Activated CD4-positive, alpha-beta T cell treated with anti-CD3 and anti-CD28 coated beads, Interleukin-2, amount 10 ng/mL, durations not matched to agents 7 days and 5 days (primary cell): Measurements from ENCODE around the gene GSX1. TPM values are rescaled to one million over a fixed set of nuclear protein-coding genes. Genes with fewer than 3 reads are reported as not detected.
"Not testable (repeated sequence)": the region's sequence is repeated elsewhere in the genome, so short reads cannot be mapped to it uniquely, and the experiment has no call there.

Experiments used
- CTCF ChIA-PET: fragments of 350-600 bp; sonication (Branson Sonifier 250); formaldehyde crosslinking; loops from one replicate; lab custom pipeline; 2021; ENCODE audit warnings: antibody characterized with exemption; lab: Charles Lee
- POLR2A ChIA-PET: fragments of 350-600 bp; sonication (Branson Sonifier 250); formaldehyde crosslinking; loops from one replicate; lab custom pipeline; 2021; ENCODE audit warnings: antibody characterized with exemption; lab: Charles Lee
- DNase-seq: peaks from one replicate; pipeline ENCODE4 v3.0.0-alpha.2; 2020
- H3K27ac Mint-ChIP-seq: one replicate; pipeline ENCODE4 v1.8.0; 2021; ENCODE audit warnings: mild to moderate bottlenecking, moderate library complexity, mixed read lengths
- H3K27me3 Mint-ChIP-seq: one replicate; pipeline ENCODE4 v1.8.0; 2021; ENCODE audit warnings: mixed read lengths
- H3K36me3 Mint-ChIP-seq: one replicate; pipeline ENCODE4 v1.8.0; 2021; ENCODE audit warnings: low read depth, mixed read lengths
- H3K4me1 Mint-ChIP-seq: one replicate; pipeline ENCODE4 v1.8.0; 2021; ENCODE audit warnings: mixed read lengths
- H3K4me3 Mint-ChIP-seq: one replicate; pipeline ENCODE4 v1.8.0; 2021; ENCODE audit warnings: mild to moderate bottlenecking, moderate library complexity, mixed read lengths
- H3K9me3 Mint-ChIP-seq: one replicate; pipeline ENCODE4 v1.8.0; 2021; ENCODE audit warnings: mixed read lengths
- total RNA-seq, 2 experiments: library from RNA; stranded (reverse); gene quantifications; one replicate each; pipeline ENCODE4 v1.2.3, GENCODE V29; 2021

The GSX1 gene
- total RNA-seq, 2 experiments from 2014 or later = not detected

DNA sequence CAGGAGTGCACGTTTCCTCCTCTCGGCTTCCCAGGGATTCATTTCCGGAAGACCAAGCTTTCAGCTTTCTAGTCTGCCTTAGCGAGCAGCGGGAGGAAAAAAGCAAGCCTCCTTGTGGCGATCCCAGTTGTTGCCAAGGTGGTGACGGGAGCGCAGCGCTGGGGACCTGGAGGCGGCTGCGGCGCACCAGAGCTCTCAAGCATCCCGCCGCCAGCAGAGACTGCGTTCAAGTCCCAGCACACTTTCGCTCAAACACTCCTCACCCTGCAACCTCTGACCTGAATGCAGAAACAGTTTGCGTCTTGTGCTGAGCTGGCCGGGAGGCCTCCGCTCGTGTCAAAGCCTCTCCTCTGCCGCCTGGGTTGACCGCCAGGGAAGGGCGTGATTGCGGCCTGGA is 4.9 kb downstream of the GSX1 start:
- H3K27me3 Mint-ChIP-seq = peaks cover 83% of the 10 kb centered on the region
- CTCF ChIA-PET = interaction anchor here (1.2 to 1.6 kb wide), 2 partner anchors 156 to 435 kb away, joined by 4 to 5 read pairs; no protein-coding TSS in a partner anchor
- DNase-seq = no peak
- H3K4me1 Mint-ChIP-seq = peaks cover 3% of the 10 kb centered on the region
- no peaks in the 10 kb centered on the region for H3K36me3 Mint-ChIP-seq
- no peaks in the 10 kb centered on the region for H3K9me3 Mint-ChIP-seq
- POLR2A ChIA-PET = no interaction called here
- no peak overlapping the region for H3K4me3 Mint-ChIP-seq
- H3K27ac Mint-ChIP-seq = no peak overlapping the region

DNA sequence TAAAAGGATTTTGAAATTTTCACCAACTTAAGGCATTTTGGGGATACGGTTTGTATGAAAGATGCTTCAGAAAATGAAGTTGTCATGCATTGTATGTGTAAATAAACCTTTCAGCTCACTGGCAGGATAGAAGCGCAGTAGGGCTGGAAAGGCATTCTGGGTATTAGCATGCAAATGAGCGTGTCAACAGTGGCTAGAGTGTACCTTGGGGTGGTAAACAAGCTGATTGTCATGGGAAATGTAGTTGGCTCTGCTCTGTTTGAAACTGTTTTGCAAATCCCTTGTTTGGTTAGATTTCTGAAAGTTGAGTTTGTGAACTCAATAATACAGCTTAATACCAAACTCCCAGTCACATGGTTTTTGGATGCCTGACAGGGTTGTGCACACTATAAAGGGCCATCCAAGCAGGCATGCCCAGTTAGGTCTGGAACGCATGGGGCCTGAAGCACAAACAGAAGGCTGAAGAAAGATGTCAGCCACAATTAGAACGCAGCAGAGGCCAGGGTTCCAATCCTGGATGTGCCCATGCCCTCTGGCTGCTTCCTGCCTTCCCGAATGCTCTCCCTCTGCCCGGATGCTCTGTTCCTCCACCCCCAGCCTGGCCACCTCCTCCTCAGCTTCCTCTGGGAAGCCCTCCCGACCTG is 14.6 kb downstream of the GSX1 start:
- ChIA-PET CTCF (interaction anchor here (1.2 kb wide), 1 partner anchor 20 kb away, joined by 4 read pairs; no protein-coding TSS in a partner anchor), POLR2A (no interaction called here)
- Mint-ChIP-seq H3K27me3 (peaks cover 21% of the 10 kb centered on the region), H3K36me3 (no peaks in the 10 kb centered on the region), H3K4me3 (no peak overlapping the region), H3K9me3 (no peaks in the 10 kb centered on the region), H3K4me1 (no peaks in the 10 kb centered on the region), H3K27ac (no peak overlapping the region)
- DNase-seq = no peak

DNA sequence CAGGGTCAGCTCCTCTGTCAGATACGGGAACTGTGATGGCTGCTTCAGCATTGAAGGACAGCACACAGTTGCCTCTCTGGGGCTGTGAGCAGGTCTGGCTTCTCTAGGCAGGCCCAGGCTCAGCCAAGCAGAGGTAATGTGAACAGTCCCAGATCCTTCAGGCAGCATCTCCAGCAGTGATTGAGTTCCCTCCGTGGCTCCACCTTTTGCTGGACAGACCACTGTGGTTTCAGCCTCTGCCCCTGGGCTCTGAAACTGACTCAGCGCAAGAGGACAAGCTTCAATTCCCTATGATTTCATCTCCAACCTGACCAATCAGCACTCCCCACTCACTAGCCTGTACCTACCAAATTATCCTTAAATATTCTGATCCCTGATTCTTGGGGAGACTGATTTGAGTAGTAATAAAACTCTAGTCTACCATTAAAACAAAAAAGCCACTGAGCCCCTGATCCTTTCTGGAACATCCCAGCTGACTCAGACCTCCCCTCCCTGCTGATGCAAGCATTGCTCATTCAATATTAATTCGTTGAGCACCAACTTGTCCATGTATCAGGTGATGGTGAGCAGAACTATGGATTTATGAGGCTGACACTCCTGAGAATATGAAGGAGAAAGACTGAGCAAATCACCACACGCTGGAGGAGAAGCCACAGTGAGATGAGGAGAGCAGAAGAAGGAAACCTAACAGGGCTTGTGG is 16.7 kb downstream of the GSX1 start:
- no peaks in the 10 kb centered on the region for H3K9me3 Mint-ChIP-seq
- H3K4me1 Mint-ChIP-seq = no peaks in the 10 kb centered on the region
- H3K27ac Mint-ChIP-seq = no peak overlapping the region
- ChIA-PET CTCF (no interaction called here), POLR2A (no interaction called here)
- no peak overlapping the region for H3K4me3 Mint-ChIP-seq
- DNase-seq = no peak
- H3K27me3 Mint-ChIP-seq = peaks cover 16% of the 10 kb centered on the region
- no peaks in the 10 kb centered on the region for H3K36me3 Mint-ChIP-seq

DNA sequence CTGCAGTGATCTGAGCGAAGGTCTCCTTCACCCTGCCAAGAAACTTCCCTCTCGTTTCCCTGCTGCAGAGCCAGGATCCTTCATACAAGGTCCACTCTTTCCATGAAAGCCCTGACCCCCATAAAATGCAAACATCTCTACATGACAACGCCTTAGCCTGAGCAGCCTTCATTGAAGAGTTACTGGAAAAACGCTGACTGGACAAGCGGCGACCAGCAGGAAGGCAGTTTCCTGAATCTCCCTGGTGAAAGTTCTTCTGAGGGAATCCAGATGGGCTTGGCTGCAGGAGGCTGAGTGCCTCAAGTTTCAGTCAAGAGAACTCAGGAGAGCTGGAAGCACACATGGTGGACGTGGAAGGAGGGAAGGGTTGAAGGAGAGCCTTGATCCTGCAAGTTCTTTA is 17.7 kb downstream of the GSX1 start:
- POLR2A ChIA-PET = no interaction called here
- CTCF ChIA-PET = interaction anchor here (0.6 to 1.1 kb wide), 2 partner anchors 9 to 301 kb away, joined by 3 to 5 read pairs; no protein-coding TSS in a partner anchor

GRCh38 chr13:27810461-27810860 is 18.2 kb downstream of the GSX1 start:
- Mint-ChIP-seq H3K36me3 (no peaks in the 10 kb centered on the region), H3K4me1 (no peaks in the 10 kb centered on the region), H3K9me3 (no peaks in the 10 kb centered on the region), H3K27me3 (peaks cover 16% of the 10 kb centered on the region), H3K4me3 (no peak overlapping the region), H3K27ac (no peak overlapping the region)
- POLR2A ChIA-PET = no interaction called here
- DNase-seq = no peak
- CTCF ChIA-PET = interaction anchor here (0.6 to 1.2 kb wide), 4 partner anchors 9 to 301 kb away, joined by 3 to 5 read pairs (median 4); no protein-coding TSS in a partner anchor

More for the DNA sequence above, 17.7 kb downstream of the GSX1 start:
- Mint-ChIP-seq H3K27ac (no peak overlapping the region), H3K4me3 (no peak overlapping the region), H3K9me3 (no peaks in the 10 kb centered on the region), H3K27me3 (peaks cover 17% of the 10 kb centered on the region), H3K36me3 (no peaks in the 10 kb centered on the region), H3K4me1 (no peaks in the 10 kb centered on the region)
- no peak for DNase-seq

DNA sequence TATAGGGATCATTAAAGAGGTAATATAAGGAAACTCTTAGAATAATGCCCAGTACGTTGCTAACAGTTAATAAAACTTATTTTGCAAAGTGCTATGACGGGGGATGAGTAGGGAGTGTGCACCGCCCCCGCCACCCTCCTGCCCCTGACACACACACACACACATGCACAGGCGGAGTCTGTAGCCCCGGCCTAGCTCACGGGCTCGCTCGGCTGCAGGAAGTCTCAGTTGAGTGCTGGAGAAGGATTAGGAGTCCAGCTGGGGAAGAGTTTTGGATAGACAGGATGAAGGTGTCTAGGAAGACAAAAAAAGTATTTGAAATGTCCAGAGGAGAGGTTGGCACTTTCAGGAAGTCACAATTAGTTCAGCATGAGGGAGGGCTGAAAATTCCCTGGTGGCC is 21.5 kb downstream of the GSX1 start:
- H3K27me3 Mint-ChIP-seq = peaks cover 13% of the 10 kb centered on the region
- ChIA-PET CTCF (interaction anchor here (0.9 to 1.2 kb wide), 2 partner anchors 13 to 16 kb away, joined by 3 read pairs; no protein-coding TSS in a partner anchor), POLR2A (no interaction called here)
- no peaks in the 10 kb centered on the region for H3K36me3 Mint-ChIP-seq
- no peak overlapping the region for H3K27ac Mint-ChIP-seq
- no peak overlapping the region for H3K4me3 Mint-ChIP-seq
- H3K9me3 Mint-ChIP-seq = no peaks in the 10 kb centered on the region
- no peaks in the 10 kb centered on the region for H3K4me1 Mint-ChIP-seq
- no peak for DNase-seq

DNA sequence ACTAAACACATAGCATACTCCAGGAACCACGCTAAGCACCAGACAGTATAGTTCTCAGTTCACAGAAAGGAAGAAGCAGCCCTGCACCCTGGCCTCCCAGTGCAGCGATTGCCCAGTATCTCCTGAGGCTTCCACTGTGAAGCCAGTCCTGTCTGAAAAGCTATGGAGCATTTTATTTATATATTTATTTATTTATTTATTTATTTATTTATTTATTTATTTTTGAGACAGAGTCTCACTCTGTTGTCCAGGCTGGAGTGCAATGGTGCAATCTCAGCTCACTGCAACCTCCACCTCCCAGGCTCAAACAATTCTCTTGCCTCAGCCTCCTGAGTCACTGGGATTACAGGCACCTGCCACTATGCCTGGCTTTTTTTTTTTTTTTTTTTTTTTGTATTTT is 25.5 kb downstream of the GSX1 start:
- CTCF ChIA-PET = interaction anchor here (0.6 kb wide), 1 partner anchor 881 kb away, joined by 3 read pairs; no protein-coding TSS in a partner anchor
- peaks cover 43% of the 10 kb centered on the region for H3K27me3 Mint-ChIP-seq
- POLR2A ChIA-PET, H3K36me3 Mint-ChIP-seq, H3K4me1 Mint-ChIP-seq, DNase-seq, H3K27ac Mint-ChIP-seq, H3K4me3 Mint-ChIP-seq, H3K9me3 Mint-ChIP-seq: not testable (repeated sequence)

- POLR2A ChIA-PET = no interaction called here
- no peak overlapping the region for H3K4me3 Mint-ChIP-seq
- H3K27ac Mint-ChIP-seq = no peak overlapping the region
- H3K9me3 Mint-ChIP-seq = no peaks in the 10 kb centered on the region
- no peaks in the 10 kb centered on the region for H3K36me3 Mint-ChIP-seq
- DNase-seq = no peak
- CTCF ChIA-PET = interaction anchor here (1.5 to 1.7 kb wide), 2 partner anchors 17 to 147 kb away, joined by 3 read pairs; no protein-coding TSS in a partner anchor
- peaks cover 66% of the 10 kb centered on the region for H3K27me3 Mint-ChIP-seq
- no peaks in the 10 kb centered on the region for H3K4me1 Mint-ChIP-seq
These were observed 28.5 kb downstream of the GSX1 start for GRCh38 chr13:27820524-27821482.

- POLR2A ChIA-PET = no interaction called here
- H3K4me1 Mint-ChIP-seq = peaks cover 1% of the 10 kb centered on the region
These were observed 29.3 kb downstream of the GSX1 start for GRCh38 chr13:27821566-27821965.

DNA sequence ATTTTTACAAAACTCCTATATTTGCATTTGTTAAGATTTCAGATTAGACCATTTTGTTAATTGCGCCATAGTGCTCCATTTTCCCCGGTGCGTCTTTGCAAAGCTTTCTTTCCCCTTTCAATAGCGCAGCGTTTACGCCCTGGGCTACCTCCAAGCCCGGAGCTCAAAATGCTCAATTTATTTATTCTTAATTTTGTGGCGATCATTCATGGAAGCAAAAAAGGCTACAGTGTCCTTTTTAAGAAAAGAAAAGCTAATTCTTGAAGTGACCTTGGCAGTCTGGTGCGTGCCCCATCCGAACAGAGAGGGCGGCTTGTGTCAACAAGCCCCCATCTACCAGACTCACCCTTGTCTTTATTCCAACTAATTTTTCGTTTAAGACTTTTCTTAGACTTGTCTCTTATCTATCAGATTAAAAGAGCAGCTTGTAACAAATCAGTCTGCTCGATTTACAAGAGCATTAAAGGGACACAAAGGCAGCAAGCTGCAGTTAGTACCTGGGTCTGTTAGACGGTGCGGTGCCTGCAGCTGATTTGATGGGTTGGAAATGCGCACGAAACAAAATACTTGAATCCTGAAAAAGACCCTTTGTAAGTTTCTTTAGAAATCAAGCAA is 30.1 kb downstream of the GSX1 start:
- no peak for DNase-seq
- ChIA-PET POLR2A (no interaction called here), CTCF (interaction anchor here (0.6 to 1.7 kb wide), 3 partner anchors 15 to 565 kb away, joined by 3 read pairs; no protein-coding TSS in a partner anchor)
- Mint-ChIP-seq H3K27ac (no peak overlapping the region), H3K9me3 (no peaks in the 10 kb centered on the region), H3K36me3 (no peaks in the 10 kb centered on the region), H3K4me3 (no peak overlapping the region), H3K27me3 (peaks cover 76% of the 10 kb centered on the region), H3K4me1 (peaks cover 1% of the 10 kb centered on the region)

More at GRCh38 chr13:27821566-27821965, 29.3 kb downstream of the GSX1 start:
- DNase-seq = no peak
- no peaks in the 10 kb centered on the region for H3K9me3 Mint-ChIP-seq
- H3K36me3 Mint-ChIP-seq = no peaks in the 10 kb centered on the region
- CTCF ChIA-PET = interaction anchor here (1.5 to 1.7 kb wide), 2 partner anchors 16 to 148 kb away, joined by 3 read pairs; no protein-coding TSS in a partner anchor
- no peak overlapping the region for H3K4me3 Mint-ChIP-seq
- no peak overlapping the region for H3K27ac Mint-ChIP-seq
- H3K27me3 Mint-ChIP-seq = peaks cover 72% of the 10 kb centered on the region

- H3K4me3 Mint-ChIP-seq = no peak overlapping the region
- no peaks in the 10 kb centered on the region for H3K36me3 Mint-ChIP-seq
- H3K27me3 Mint-ChIP-seq = peaks cover 74% of the 10 kb centered on the region
- no peak overlapping the region for H3K27ac Mint-ChIP-seq
- H3K9me3 Mint-ChIP-seq = no peaks in the 10 kb centered on the region
- POLR2A ChIA-PET = no interaction called here
- no peak for DNase-seq
- CTCF ChIA-PET = interaction anchor here (0.6 to 1.7 kb wide), 2 partner anchors 149 to 566 kb away, joined by 3 read pairs; no protein-coding TSS in a partner anchor
- H3K4me1 Mint-ChIP-seq = peaks cover 1% of the 10 kb centered on the region
These were observed 30.6 kb downstream of the GSX1 start for GRCh38 chr13:27822873-27823311.

GRCh38 chr13:27824121-27824520 is 31.8 kb downstream of the GSX1 start:
- Mint-ChIP-seq H3K9me3 (no peaks in the 10 kb centered on the region), H3K36me3 (no peaks in the 10 kb centered on the region), H3K27me3 (peaks cover 67% of the 10 kb centered on the region), H3K27ac (no peak overlapping the region), H3K4me1 (peaks cover 1% of the 10 kb centered on the region), H3K4me3 (no peak overlapping the region)
- no peak for DNase-seq
- POLR2A ChIA-PET = no interaction called here
- CTCF ChIA-PET = no interaction called here
